Lower leg skin (tissue), 3 donors: Measurements from ENCODE around the gene SLC25A18.

ENCODE experiments used
- CTCF ChIP-seq, 3 donors: fragments of 450-650 bp; IDR thresholded peaks; one replicate each; pipeline ENCODE4 v1.5.1; 2016; ENCODE audit warnings: antibody characterized with exemption in 3 of 3, mild to moderate bottlenecking in 3 of 3, moderate library complexity in 2 of 3
- POLR2A ChIP-seq, 2 donors: fragments of 450-650 bp; IDR thresholded peaks; one replicate each; pipeline ENCODE4 v1.6.1; 2016 to 2017; ENCODE audit warnings: antibody characterized with exemption in 2 of 2, mild to moderate bottlenecking in 1 of 2, moderate library complexity in 1 of 2

GRCh38 chr22:17638432-17639246 is 75.3 kb downstream of the SLC25A18 start, which contains the start of gene BCL2L13:
- TF ChIP-seq POLR2A (IDR thresholded peaks at IDR 0.05): peak in 1 of 2 donors; percentile 91
- no peak for TF ChIP-seq CTCF (IDR thresholded peaks at IDR 0.05)
